Measurements from ENCODE around the gene ENPP7.
A peak's percentile ranks its signal among the peaks of the same experiment; 100 is the strongest.
"Not testable (repeated sequence)": the region's sequence is repeated elsewhere in the genome, so short reads cannot be mapped to it uniquely, and the experiment has no call there.

The ENPP7 gene

DNA sequence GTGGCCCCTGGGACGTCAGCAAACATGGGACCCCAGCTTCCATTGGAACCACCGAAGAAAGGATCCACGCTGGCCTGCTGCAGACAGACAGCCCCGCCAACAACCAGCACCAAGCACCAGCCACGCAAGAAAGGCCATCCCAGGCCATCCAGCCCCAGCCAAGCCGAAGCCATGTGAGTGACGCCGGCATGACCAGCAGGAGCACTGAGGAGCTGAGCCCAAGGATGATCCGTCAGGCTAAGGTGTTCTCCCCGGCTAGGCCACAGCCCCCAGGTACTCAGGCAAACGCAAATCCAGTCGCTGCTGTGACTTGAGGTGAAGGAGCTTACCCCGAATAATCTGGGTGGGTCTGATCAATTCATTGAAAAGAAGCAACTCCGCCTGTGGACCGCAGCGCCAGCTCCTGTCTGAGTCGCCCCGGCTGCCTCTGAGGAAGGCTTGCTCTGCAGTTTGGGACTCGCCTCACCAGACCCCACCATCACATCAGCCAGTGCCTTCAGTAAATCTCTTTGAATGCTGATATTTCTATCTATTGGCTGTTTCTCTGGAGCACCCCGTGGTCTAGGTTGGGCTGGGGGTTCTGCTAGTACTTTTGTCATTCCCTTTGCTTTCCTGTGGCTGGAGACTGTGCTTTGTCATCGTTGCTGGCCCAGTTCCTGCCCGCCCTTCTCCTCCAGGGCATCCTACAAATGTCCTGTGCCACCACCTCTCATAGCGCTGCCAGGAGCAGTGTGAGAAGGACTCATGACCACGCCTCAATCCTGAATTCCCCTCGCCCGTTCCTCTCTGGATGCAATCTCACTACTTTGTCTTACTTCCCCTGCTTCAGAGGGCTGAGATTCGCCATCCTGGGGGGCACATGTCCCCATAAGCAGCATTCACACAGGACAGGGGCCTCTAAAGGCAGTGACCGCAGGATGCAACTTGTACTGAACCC is 39.1 kb downstream of the ENPP7 start:
- intact Hi-C loops (cut with DNase I): no loop called here
- no peak for DNase-seq

DNA sequence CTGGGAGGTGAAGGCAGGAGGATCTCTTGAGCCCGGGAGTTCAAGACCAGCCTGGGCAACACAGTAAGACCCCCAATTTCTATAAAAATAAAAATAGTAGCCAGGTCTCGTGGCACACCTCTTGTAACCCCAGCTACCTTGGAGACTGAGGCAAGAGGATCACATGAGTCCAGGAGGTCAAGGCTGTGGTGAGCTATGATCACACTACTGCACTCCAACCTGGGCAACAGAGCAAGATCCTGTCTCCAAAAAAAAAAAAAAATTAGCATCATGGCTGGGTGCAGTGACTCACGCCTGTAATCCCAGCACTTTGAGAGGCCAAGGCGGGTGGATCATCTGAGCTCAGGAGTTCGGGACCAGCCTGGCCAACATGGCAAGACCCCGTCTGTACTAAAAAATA is 40.5 kb downstream of the ENPP7 start:
- intact Hi-C loops (cut with DNase I): no loop called here
- no peak for DNase-seq

DNA sequence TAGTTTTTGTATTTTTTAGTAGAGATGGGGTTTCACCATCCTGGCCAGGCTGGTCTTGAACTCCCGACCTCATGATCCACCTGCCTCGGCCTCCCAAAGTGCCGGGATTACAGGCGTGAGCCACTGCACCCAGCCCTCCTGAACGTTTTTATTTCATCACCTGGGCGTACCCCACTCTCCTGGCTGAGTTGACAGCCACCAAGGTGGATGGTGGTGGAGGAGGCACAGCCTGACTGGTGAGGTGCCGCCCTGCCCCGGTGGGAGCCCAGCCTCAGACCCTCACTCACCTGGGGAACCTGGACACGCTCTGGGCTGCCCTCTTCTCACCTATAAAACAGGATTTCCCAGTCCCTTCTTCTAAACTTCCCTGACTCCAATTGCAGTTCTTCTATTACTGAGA is 42.0 kb downstream of the ENPP7 start:
- intact Hi-C loops (cut with DNase I); DNase-seq: not testable (repeated sequence)

DNA sequence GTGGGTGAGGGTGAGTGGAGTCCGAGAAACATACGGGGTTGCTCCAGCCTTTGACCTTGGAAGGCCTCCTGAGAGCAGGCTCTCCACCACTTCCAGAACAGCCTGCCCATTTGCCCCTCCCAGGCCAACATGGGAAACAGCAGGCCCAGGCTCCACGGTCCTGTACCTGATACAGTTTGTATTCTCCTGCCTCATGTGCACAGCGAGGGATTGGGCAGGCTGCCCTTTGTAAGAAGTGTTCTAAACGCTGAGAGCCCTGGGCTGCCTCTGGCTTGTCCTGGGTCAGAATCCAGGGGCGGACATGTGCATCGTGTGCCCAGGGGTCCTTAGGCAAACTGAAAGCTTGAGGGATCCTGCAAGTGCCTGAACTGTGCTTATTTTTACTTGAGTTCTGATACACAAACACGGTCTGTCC is 43.8 kb downstream of the ENPP7 start:
- intact Hi-C loops (cut with DNase I): no loop called here
- DNase-seq: no peak

DNA sequence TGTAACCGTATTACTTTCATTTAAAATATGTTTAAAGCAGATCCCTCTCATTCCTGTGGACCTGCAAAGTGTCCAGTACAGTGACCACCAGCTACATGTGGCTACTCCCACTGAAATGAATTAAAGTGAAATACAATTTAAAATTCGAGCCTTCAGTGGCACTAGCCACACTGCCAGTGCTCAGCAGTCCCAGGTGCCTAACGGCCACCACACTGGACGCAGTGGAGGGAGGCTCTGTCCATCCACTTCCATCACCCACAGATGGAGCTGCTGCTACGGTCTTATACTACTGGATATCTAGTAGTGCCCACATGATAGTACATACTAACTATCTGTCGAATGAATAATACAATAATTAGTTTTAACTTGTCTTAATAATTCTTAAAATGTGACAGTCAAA is 44.9 kb downstream of the ENPP7 start:
- intact Hi-C loops (cut with DNase I): no loop called here
- DNase-seq: no peak

DNA sequence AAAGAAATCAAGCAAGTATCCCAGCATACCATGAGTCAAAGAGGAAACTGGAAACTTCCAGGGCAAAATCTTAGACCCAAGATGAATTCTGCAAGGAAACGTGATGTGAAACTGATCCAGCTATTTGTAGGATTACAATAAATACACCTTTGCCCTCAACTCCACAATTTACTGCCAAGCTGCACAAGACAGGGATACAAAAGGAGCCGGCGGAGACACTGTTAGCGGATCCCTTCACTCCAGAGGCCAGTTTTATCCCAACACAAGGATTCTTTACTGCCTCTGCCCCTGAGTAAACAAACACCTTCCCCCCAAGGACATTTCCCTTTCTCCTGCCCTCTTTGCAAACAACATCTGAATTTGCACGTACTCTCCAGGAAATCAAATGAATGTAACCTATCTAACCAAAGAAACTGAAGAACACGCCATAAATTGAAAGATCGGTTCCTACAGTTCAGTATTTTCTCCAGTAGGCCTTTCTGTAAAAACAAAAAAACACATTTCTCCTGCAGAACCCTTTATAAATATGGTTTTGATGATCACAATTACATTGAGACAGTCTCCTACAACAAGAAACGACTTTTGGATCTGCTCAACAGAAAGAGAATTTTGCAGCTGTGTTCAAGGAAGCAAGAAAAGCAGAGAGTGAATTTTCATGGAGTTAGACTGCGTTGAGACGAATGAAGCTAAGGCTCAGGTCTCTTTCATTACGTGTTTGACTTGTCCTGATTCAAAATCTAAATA is 45.8 kb downstream of the ENPP7 start:
- intact Hi-C loops (cut with DNase I): no loop called here
- DNase-seq: no peak

DNA sequence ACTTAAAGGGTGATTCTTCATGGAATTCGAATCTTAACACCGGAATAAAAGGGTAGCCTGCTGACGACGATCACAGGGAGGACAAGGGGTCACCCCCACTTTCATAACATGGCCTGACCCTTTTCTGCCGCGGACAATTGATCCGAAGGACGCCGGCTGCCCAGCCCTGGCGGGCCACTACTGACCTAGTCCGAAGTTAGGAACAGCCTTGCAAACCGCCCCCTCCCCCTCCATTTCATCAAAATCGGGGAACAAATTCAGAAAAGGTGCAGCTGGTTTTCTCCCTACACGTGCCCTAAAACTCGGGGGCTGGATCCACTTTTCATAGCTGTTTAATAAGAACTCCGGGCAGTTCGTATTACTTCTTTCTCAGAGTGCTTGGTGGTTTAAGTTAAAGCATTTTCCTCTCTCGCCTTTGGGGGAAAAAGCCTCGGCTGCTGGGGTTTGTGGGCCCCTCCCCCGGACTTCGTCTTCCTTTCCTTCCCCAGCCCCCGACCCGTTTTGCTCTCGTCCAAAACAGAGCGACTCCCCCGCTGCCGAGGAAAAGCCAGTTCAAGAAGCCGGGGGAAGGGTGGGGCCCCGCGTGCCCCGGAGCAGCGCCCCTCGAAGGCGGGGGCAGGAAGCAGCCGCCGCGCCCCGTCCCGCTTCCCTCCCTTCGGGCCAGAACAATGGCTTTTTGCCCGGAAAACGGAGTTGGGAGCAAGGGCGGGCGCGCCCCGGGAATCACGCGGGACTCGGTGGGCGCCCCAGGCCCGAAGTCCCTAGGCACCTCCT is 46.6 kb downstream of the ENPP7 start:
- intact Hi-C loops (cut with DNase I): no loop called here
- DNase-seq: peak in 41 of 42 donors; percentile 12 to 84 (median 64)

DNA sequence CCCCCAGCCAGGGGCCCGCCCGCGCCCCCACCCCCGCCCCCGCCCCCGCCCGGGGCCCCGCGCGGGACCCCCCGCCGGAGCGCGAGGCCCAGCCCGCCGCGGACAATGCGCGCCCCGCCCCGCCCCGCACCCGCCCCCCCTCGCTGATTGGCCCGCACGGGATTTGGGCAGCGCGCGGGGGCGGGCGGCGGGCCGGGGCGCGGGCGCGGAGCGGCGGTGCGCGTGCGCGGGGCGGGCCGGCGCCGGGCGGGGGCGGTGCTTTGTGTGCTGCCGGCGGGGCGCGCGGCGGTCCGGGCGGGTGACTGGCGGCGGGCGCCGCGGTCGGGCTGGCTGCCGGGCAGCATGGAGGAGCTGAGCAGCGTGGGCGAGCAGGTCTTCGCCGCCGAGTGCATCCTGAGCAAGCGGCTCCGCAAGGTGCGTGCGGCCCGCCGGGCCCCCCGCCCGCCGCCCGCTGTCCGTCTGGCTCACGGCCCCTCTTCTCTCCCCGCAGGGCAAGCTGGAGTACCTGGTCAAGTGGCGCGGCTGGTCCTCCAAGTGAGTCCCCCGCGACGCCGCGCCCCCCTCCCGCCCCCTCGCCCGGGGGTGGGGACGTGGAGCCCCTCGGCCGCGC is 47.3 kb downstream of the ENPP7 start, which contains the start of gene CBX2:
TSS of gene CBX2 (plus strand) at position 255 of the 610 bp plus-strand sequence. CDS start at position 343, 88 bp downstream.
- peak; percentile 8 to 92 (median 82) for DNase-seq
- intact Hi-C loops (cut with DNase I): no loop called here

DNA sequence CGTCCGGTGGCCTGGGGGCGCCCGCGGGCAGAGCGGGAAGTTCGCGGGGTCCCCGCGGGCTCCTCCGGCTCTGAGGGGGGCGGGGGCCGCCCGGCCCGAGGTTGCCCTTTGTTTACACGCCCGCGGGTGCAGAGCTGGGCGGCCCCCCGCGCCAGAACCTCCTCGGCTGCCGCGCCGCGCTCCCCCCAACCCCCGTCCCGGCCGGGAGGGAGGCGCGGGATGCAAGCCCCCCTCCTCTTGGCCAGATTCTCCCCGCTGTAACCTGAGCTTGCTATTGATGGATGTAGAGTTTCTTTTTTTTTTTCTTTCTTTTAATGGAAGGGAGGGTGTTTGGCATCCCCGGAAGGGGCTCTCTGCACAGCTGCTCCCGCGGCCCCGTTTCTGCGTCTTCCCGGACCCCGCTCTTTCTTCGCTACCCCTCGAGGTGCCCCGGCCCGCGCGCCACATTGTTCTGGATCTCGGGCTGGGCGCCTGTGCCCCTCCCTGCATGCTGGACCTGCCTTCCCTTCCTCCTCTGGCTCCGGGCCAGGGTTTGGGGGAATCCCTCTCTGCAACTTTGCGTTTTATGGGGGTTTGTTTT is 47.9 kb downstream of the ENPP7 start:
- intact Hi-C loops (cut with DNase I): no loop called here
- peak in 3 of 42 donors; percentile 9 to 34 (median 29) for DNase-seq

DNA sequence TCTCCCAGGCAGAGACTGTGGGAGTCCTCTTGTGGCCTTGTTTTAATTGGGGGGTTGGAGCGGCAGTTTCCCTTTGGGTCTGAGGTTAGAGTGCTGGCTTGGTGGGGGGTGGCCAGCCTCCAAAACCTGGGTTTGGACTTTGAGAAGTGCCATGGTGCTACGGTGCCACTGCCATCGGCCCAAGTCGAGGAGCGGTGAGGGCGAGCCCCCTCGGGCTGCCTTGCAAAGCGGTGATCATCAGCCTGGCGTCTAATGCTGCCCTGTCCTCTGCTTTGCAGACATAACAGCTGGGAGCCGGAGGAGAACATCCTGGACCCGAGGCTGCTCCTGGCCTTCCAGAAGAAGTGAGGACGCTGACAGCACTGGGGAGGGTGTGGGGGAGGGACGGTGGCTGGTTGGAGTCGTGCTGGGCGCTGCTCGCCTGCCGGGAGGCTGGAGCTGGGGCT is 48.4 kb downstream of the ENPP7 start:
- no peak for DNase-seq
- intact Hi-C loops (cut with DNase I): no loop called here

DNA sequence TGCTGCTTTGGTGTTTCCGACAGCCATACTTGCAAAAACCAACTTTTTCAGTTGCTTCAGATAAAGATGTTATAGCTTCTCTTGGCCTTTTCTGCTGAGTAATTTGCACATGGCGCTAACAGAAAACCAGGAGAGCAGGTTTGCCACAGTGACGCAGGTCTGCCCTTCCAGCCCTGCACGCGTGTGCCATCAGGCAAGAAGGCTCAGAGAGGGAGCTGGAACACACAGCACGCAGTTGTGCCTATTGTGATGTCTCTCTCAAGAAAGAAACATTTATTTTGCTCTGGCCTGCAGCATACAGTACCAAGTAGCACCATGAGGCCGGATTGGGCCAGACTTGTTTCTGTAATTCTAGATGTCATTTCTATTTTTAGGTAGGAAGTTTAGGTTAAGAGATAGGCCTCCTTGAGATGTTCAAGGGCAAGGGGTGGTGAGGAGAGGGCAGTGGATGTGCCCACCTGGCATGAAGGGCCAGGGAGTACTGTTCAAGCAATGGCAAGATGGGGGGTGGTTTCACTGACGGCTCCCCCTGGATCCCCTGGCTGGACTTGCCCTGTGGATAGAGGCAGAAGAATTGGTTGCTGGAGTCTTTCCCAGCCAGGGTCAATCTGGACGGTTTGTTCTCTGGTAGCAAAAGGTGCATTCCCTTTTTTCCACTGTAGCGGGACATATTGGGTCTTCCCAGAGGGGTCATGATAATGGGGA is 49.1 kb downstream of the ENPP7 start:
- DNase-seq: no peak
- intact Hi-C loops (cut with DNase I): no loop called here

DNA sequence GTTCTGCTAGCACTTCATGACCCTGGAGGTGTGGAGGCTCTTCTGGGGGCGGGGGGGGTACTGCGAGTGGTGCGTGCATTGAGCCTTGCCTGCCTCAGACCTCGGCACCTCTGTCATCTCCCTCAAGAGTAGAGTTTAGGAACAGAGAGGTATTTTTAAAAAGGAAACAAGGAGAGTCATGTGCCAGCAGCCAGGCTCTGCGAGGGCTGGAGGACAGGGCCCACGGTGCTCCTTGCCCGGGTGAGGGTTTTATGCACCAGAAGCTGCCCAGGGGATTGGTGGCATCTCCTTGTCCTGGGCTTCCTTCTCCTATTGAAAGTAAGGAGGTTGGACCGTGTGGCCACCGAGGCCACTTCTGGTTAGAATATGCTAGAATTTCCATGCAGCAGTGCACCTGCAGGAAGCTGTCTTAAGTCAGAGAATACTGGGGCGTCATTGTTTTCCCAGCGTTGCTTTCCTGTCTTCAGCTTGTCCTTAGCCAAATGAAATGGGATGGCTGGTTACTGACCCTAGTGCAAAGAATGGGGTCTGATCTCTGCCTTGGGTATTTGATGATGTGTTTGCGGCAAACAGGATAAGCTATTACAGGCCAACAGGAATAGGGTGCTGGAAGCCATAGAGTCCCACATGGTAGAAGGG is 50.4 kb downstream of the ENPP7 start:
- no peak for DNase-seq
- intact Hi-C loops (cut with DNase I): no loop called here

DNA sequence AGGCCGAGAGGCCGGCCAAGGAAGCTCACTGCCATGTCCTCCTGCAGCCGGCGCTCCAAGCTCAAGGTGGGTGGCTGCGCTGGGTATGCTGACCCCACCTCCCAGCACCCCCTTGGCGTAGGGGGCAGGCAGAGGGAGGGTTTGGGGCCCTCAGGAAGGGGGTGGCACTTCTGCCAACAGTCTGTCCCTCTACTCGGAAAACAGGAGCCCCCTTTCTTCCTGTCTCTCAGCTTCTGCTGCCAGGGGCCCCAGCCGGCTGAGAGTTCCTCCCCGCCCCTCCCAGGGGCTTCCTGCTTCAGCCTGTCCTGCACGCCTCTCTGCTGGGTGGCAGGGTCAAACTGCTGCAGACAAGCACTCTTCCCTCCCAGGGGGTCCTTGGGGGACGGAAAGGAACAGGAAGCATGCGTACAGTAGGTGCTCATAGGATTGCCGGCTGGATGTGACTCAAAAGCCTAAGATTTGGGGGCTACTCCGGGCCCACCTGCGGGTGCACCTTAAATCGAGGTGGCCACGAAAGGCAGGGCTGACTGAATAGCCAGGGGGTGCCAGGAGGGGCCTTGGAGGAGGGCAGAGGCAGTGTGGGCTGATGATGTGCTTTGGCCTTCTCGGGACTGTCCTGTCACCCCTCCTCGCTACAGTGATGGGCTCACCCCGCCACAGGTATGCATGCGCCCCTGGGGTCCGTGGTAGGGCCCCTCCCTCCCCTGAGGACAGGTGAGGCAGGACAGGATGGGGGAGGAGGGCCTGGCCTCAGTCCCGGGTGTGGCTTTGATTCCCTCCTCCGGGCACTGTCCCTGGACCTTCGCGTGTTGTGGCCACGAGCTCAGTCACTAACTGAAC is 51.2 kb downstream of the ENPP7 start:
- intact Hi-C loops (cut with DNase I): no loop called here
- no peak for DNase-seq

DNA sequence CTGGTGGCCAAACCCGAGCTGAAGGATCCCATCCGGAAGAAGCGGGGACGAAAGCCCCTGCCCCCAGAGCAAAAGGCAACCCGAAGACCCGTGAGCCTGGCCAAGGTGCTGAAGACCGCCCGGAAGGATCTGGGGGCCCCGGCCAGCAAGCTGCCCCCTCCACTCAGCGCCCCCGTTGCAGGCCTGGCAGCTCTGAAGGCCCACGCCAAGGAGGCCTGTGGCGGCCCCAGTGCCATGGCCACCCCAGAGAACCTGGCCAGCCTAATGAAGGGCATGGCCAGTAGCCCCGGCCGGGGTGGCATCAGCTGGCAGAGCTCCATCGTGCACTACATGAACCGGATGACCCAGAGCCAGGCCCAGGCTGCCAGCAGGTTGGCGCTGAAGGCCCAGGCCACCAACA is 53.1 kb downstream of the ENPP7 start:
- intact Hi-C loops (cut with DNase I): no loop called here
- no peak for DNase-seq

DNA sequence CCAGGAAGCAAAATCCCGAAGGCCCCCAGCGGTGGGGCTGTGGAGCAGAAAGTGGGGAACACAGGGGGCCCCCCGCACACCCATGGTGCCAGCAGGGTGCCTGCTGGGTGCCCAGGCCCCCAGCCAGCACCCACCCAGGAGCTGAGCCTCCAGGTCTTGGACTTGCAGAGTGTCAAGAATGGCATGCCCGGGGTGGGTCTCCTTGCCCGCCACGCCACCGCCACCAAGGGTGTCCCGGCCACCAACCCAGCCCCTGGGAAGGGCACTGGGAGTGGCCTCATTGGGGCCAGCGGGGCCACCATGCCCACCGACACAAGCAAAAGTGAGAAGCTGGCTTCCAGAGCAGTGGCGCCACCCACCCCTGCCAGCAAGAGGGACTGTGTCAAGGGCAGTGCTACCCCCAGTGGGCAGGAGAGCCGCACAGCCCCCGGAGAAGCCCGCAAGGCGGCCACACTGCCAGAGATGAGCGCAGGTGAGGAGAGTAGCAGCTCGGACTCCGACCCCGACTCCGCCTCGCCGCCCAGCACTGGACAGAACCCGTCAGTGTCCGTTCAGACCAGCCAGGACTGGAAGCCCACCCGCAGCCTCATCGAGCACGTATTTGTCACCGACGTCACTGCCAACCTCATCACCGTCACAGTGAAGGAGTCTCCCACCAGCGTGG is 53.7 kb downstream of the ENPP7 start:
- no peak for DNase-seq
- intact Hi-C loops (cut with DNase I): no loop called here

All from head of caudate nucleus (tissue), 42 donors.